ENCODE measurements around the gene TSN.
"Not testable (repeated sequence)": the region's sequence is repeated elsewhere in the genome, so short reads cannot be mapped to it uniquely, and the experiment has no call there.

The TSN gene

DNA sequence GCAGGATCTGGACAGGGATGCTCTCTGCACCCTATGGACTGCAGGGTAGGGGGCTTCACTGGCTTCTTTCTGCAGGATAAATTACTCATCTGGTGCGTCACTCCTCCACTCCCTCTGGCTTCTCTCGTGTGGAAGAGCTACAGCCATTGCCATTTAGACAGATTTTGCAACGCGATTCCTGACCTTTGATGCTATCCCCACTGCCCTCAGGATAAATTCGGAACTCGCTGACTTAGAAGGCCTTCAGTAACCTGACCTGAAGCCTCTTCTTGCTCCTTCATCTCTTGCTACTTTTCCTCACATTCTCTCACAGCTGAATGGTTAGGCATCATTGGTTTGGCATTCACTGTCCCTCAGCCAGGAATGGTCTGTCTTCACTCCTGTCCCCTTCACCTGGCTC lies 24.1 kb upstream of the TSN start:
- no peak overlapping the region for H3K27ac ChIP-seq
- TF ChIP-seq, protein P1, sequence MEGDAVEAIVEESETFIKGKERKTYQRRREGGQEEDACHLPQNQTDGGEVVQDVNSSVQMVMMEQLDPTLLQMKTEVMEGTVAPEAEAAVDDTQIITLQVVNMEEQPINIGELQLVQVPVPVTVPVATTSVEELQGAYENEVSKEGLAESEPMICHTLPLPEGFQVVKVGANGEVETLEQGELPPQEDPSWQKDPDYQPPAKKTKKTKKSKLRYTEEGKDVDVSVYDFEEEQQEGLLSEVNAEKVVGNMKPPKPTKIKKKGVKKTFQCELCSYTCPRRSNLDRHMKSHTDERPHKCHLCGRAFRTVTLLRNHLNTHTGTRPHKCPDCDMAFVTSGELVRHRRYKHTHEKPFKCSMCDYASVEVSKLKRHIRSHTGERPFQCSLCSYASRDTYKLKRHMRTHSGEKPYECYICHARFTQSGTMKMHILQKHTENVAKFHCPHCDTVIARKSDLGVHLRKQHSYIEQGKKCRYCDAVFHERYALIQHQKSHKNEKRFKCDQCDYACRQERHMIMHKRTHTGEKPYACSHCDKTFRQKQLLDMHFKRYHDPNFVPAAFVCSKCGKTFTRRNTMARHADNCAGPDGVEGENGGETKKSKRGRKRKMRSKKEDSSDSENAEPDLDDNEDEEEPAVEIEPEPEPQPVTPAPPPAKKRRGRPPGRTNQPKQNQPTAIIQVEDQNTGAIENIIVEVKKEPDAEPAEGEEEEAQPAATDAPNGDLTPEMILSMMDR (conservative IDR thresholded peaks at IDR 0.05), result no peak

DNA sequence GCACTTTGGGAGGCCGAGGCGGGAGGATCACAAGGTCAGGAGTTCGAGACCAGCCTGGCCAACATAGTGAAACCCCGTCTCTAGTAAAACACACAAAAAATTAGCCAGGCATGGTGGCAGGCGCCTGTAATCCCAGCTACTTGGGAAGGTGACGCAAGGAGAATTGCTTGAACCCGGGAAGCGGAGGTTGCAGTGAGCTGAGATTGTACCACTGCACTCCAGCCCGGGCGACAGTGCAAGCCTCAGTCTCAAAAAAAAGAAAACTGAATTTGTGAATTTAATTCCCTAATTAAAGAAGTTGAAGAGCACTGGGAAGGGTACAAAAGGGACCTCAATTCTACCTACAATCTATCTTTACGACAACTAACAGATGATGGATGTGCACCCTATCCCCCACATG lies 20.9 kb upstream of the TSN start:
- not testable (repeated sequence) for H3K27ac ChIP-seq

DNA sequence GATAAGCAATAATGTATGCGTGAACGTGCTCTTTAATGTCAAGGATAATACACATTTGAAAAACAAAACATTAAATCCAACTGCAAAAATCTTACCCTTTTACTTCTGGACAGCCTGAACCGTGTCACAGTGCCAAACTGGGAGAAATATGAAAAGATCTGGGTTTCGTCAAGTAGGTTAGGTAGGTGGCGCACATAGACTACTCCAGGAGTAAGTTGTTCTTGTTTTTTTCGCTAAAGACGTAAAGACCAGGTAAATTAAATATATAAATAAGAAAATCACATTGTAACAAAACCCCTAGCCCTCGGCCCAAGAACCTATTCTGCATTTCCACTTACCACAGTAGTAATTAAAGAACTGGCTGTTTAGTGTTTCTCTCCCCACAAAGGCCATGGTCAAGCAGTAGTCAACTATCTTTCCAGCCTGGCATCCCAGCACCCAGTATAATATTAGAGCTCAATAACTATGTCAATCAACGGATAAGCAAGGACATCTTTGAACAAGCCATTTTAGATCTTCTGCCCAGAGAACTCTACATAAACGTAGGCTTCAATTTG lies 19.9 kb upstream of the TSN start:
- peak overlapping the region; percentile 97; the same call in 1 of the 2 replicates for H3K27ac ChIP-seq
- TF ChIP-seq, protein P1 (conservative IDR thresholded peaks at IDR 0.05), result peak; percentile 42
- no peak for TF ChIP-seq ZFX (IDR thresholded peaks at IDR 0.05)

DNA sequence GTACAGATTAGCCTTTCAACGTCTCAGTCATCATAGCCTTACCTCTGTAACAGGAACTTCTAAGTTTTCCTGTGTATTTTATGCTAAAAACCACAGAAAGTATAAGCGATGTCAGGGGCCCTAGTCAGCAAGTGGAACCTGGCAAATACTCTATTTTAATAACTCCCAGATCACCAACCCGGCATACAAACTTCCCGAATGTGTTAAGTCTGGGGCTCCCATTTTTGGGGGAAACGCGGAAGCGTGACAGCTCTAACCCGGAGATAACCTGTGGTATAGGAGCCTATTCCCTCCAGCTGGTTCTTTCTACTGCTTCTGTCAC lies 19.4 kb upstream of the TSN start:
- TF ChIP-seq ZFX (IDR thresholded peaks at IDR 0.05), result no peak
- TF ChIP-seq, protein P1 (conservative IDR thresholded peaks at IDR 0.05), result no peak
- peak overlapping the region; percentile 97 for H3K27ac ChIP-seq

DNA sequence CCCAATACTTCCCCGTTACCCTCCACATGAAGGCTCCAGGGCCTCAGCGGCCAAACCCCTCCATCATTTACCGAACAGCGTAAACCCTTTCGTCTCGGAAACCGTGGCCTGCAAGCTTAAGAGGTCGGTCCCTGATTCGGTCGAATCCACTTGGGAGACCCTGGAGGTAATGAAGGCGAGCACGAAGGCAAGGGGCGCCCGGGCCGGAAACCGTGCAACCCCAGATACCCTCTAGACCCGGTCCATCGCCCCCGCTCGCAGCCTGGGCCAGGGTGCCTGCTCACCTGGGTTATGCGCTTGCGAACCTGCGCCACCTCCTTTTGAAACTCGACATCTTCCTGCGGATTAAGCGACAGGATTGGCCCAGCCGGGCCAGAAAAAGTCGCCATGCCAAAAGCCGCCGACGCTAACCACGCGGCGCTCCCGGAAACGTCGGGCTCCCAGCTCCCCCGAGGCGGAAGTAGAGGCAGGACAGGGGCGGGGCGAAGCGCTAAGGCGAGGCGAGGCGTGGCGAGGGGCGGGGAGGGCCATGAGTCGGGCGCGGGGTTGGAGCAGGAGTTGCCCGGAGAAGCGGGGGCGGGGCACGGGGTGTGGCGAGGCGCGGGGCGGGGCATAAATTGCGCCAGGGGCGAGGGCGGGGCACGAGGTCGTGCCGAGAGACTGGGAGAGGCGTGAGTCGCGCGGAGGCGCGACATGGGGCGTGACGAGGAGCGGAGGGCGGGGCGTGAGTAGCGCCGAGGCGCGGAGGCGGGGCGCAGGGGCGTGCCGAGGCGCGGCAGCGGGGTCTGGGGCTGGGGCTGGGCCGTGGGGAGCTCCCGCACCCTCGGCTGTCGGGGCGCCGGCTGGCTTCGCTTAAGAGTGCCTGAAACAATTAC lies 18.8 kb upstream of the TSN start, which contains the start of gene NIFK:
NIFK (minus strand) TSS at position 414 of the 875 bp plus-strand sequence; CDS start at position 389, 25 bp downstream.
- peak; percentile 55; the same call in 1 of the 2 replicates for TF ChIP-seq ZFX (IDR thresholded peaks at IDR 0.05)
- TF ChIP-seq, protein P1 (conservative IDR thresholded peaks at IDR 0.05), result no peak
- peak within 1 kb of the TSS; percentile 97 for H3K27ac ChIP-seq

DNA sequence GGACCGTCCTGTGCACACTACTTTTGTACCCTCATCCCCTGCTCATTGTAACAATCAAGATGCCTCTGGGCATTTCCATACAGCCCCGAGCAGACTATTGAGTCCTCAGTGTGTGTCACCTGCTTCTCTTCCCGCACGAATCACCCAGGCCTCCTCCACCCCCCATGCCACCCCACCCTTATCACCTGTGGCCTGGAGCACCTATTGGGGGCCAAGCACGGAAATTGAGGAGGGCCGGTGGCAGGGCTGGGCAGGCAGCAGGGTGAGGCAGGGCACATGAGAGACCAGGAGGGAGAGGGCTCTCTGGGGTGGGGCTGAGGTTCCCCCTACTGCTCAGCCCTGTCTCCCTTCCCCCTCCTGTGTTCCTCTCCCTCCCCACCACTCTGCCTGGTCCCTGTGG lies 14.5 kb upstream of the TSN start:
- TF ChIP-seq ZFX (IDR thresholded peaks at IDR 0.05), result no peak
- TF ChIP-seq, protein P1 (conservative IDR thresholded peaks at IDR 0.05), result no peak
- no peak overlapping the region for H3K27ac ChIP-seq

DNA sequence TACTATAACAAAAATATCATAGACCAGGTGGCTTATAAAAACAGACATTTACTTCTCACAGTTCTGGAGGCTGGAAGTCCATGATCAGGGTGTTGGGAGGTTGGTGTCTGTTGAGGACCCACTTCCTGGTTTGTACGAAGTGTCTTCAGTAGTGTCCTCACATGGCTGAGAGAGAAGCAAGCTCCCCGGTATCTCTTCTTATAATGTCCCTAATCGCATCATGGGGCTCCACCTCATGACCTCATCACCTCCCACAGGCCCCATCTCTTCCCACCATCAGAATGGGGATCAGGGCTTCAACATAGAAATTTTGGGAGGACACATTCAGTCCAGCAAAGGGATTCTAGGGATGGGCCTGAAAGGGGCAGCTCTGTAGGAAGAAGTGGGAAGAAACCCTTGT lies 14.0 kb upstream of the TSN start:
- no peak overlapping the region for H3K27ac ChIP-seq
- no peak for TF ChIP-seq ZFX (IDR thresholded peaks at IDR 0.05)
- TF ChIP-seq, protein P1 (conservative IDR thresholded peaks at IDR 0.05), result no peak
